HUDEP-2 (cell line): ENCODE data around the gene SPHKAP.
"Not testable (repeated sequence)": the region's sequence is repeated elsewhere in the genome, so short reads cannot be mapped to it uniquely, and the experiment has no call there.

Source experiments
- DNase-seq, 76 experiments: peaks; one replicate each; lab custom pipeline; 2025; ENCODE audit not compliant: unreplicated experiment in 76 of 76; lab: John Stamatoyannopoulos, UW

The SPHKAP gene, protein sequence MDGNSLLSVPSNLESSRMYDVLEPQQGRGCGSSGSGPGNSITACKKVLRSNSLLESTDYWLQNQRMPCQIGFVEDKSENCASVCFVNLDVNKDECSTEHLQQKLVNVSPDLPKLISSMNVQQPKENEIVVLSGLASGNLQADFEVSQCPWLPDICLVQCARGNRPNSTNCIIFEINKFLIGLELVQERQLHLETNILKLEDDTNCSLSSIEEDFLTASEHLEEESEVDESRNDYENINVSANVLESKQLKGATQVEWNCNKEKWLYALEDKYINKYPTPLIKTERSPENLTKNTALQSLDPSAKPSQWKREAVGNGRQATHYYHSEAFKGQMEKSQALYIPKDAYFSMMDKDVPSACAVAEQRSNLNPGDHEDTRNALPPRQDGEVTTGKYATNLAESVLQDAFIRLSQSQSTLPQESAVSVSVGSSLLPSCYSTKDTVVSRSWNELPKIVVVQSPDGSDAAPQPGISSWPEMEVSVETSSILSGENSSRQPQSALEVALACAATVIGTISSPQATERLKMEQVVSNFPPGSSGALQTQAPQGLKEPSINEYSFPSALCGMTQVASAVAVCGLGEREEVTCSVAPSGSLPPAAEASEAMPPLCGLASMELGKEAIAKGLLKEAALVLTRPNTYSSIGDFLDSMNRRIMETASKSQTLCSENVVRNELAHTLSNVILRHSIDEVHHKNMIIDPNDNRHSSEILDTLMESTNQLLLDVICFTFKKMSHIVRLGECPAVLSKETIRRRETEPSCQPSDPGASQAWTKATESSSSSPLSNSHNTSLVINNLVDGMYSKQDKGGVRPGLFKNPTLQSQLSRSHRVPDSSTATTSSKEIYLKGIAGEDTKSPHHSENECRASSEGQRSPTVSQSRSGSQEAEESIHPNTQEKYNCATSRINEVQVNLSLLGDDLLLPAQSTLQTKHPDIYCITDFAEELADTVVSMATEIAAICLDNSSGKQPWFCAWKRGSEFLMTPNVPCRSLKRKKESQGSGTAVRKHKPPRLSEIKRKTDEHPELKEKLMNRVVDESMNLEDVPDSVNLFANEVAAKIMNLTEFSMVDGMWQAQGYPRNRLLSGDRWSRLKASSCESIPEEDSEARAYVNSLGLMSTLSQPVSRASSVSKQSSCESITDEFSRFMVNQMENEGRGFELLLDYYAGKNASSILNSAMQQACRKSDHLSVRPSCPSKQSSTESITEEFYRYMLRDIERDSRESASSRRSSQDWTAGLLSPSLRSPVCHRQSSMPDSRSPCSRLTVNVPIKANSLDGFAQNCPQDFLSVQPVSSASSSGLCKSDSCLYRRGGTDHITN (N-terminal part only)

DNA sequence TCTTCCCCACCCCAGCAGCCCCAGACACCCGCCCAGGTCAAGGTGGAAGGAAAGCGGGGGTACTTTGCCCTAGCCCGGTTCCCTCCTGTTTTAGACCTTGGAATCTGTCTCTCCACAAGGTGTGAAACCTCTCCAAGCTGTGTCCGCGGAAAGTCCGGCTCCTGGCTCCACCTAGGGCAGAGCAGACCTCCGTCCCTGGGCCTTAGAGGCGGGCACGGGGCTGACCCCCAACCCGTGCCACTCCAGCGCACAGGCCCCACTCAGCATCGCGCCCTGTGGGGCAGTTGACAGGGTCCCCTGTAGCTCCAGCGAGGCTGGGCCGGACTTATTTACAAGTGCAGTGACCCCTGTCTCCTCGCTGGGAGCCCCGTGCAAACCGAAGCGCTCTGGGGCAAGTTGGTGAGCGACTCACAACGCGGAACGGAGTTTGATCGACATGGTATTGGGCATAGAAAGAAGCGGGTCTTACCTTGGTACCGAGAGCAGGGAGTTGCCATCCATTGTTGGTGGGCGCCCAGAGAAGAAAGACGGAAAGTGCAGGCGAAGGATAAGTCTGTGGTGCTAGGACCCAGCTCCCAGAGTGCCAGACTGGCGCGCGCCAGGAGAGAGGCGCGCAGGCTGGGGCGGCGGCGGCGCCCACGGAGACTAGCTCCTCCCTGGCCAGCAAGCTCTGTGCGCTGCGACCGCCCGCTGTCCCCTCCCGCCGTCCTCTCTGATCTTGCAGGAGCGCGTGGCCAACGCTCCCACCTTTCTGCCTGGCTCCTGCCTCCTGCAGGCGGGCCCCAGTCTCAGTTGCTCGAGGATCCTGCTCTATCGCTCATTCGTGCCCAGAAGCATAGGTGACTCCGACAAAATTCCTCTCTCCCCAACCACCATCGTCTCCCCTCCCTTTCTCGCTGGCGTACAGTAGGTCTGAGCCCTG, at the start of gene SPHKAP:
TSS of gene SPHKAP (minus strand) at position 590 of the 922 bp plus-strand sequence. CDS start at position 501, 89 bp downstream.
- no peak for DNase-seq

DNA sequence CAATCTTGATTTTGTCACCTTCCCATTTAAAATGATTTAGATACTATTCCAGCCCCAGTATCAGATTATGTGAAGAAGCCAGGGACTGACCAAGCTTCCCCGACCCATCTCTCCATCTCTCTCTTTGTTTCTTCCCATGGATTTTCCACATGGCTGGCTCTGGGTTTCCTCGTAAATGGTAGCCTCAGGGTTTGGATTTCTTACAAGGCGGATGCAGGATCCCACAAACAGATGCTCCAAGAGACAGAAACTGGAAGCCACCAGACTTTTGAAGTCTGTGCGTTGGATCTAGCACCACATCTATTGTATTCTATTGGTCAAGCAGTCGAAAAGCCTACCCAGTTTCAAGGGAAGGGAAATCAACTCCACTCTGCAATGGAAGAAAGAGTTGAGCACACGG, 46.0 kb upstream of the SPHKAP start:
- DNase-seq = no peak

DNA sequence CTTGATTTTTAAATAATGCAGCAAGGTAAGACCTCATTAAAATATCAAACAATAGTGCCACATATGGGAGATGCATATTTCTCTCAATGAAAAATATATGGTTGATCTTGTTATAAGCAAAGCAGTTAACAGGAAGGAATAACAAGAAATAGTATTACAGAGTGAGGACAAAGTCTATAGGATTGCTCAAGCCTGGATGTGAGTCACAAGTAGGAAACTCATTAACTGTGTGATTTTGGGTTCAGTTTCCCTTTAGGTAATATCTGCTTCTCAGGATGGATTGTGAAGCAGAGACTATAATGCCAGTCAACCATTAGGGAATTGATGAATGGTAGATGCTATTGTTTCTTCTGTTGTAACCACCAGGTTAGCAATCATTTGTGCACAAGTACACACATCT, 42.9 kb upstream of the SPHKAP start:
- DNase-seq = no peak

DNA sequence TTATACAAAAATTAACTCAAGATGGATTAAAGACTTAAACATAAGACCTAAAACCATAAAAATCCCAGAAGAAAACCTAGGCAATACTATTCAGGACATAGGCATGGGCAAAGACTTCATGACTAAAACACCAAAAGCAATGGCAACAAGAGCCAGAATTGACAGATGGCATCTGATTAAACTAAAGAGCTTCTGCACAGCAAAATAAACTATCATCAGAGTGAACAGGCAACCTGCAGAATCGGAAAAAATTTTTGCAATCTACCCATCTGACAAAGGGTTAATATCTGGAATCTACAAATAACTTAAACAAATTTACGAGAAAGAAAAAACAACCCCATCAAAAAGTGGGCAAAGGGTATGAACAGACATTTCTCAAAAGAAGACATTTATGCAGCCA, 37.1 kb upstream of the SPHKAP start:
- DNase-seq = not testable (repeated sequence)

DNA sequence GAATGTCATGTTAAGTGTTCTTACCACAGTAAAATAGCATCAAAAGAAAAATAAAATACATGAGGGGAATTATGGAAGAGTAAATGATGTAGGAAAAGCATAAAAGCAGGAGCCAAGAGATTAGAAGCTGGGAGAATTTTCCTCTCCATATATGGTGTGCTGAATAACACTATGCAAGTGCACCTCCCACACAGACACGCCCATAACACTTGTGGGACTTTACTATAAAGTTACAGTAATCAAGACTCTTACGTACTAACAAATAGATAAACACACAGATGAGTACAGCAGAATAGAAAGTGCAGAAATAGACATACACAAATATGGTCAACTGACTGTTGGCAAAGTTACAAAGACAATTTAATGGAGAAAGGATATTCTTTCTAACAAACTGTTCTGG, 16.0 kb upstream of the SPHKAP start:
- DNase-seq = no peak

DNA sequence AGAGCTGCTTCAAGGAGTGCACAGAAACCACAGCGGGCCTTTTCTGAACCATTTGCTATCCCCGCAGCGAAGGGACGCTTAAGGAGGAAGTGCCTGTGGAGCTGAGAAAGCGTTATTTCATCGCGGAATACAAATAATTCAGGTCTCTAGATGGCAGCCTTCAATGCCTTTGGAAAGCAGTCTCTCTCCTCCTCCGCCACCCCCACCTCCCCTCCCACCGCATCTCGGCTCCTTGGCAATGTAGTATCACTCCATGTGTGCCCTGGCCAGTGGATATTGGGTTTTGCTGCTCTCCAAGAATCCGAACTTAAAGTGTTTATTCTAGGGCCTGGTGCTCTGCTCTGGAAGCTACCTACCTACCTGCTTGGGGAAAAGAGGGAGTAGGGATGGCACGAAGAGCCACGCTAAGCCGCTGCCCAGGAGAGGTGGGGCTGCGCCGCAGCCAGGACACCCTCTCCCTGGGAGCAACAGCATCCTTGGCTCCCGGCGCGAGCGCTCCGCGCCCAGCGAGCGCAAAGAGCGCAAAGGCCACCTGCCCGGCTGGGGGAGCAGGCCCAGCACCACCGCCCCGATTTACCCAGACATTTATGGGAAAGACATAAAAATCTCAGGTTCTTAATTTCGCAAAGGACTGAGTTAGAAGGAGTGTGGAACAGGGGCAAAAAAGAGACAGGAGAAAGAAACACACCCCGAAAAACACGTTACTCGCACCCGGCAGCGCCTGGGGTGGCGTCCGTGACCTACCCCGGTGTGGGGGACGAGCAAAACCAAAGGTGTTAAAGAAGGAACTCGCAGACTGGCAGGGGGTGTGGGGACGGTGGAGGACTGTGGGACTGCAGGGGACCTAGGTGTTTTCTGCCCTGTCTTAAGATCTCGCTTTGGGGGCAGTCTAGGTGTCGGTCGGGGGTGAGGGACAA, 1.0 kb downstream of the SPHKAP start:
- DNase-seq = no peak

DNA sequence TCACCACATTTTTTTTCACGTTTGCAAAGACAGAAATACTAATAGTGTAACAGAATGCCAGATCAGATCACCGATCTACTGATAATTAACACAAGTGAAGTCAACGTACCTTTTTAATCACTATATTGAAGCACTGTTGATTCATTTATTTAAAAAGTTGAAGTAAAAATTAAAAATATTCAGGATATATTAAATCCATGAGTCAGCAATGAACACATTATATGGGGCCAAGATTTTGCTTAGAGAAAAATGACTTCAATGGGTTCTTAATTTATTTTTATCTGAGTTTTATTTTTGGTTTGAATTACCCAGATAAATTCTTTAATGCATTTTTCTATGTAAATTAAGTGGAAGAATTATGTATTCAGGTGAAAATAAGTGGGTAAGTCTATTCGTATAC, 14.2 kb downstream of the SPHKAP start:
- DNase-seq = no peak

DNA sequence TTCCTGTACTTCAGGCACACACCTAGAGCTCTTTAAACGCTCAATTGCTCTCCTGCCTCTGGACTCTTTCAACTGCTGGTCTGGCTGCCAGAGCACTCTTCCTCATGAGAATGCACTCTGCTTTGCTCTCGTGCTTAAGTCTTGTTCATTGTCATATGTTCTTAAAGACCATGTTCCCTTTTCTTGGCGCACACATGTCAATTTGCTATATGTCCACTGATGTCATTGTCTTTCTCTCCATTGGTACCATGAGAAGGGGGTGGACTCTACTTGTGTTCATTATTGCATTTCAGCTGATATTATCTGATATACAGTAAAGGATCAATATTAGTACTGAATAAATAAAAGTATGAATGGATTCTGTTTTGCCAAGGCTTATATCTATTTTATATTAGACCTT, 16.8 kb downstream of the SPHKAP start:
- no peak for DNase-seq

DNA sequence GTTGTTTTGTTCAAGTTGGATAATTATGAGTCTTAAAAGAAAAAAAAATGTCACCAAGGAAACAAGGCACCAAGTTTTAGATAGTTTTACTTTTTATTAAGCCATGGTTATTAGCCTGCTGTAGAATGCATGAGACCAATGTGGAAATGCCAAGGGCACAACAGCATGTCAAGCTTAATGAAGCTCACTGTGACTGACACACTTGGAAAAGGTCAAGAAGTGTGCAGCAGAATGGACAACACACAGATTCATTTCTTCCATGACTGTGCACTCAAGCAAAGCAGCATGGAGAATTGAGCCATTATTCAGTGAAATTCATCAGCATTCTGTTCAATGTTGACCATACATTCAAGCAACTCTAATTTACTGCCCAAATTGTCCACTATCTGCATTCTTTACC, 23.6 kb downstream of the SPHKAP start:
- DNase-seq = no peak

DNA sequence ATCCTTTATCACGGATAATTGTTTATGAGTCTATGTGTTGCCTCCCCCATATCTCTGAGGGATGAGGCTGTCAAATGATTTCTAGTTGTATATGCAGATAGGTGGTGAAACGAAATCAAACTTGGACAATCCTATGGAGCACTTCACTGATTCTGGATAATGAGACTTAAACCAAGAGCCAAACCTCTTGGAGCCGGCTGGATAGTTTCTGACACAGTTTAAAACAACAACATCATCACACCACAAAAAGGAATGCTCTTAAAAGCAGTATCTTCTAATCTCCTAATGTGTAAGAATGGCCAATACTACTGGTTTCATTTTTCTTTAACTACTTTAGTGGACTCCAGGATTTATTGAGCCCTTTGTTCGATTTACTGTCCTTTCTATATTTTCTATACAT, 36.5 kb downstream of the SPHKAP start:
- DNase-seq = no peak

DNA sequence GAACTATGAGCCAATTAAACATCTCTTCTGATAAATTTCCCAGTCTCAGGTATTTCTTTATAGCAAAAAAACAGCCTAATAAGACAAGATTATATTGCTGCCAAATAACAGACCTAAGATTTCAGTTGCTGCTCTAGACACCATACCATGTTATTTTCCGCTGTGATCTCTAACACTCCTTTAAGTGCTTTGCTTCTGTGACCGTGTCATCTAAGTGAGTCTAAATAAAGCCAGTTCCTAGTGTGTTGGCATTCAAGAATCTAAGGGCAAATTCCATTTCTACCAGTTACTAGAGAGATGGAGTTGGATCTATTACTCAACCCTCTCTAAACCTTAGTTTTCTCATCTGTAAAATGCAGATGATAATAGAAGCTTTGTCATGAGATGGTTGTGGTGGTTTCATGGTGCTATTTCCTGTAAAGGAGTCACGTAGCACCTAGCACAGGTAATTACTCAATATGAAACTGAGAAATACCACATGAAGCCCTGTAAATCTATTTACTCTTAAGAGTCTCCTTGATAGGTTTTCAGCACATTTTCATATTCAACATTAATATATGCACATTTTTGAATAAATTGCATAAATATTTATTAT, 40.5 kb downstream of the SPHKAP start:
- DNase-seq = no peak

DNA sequence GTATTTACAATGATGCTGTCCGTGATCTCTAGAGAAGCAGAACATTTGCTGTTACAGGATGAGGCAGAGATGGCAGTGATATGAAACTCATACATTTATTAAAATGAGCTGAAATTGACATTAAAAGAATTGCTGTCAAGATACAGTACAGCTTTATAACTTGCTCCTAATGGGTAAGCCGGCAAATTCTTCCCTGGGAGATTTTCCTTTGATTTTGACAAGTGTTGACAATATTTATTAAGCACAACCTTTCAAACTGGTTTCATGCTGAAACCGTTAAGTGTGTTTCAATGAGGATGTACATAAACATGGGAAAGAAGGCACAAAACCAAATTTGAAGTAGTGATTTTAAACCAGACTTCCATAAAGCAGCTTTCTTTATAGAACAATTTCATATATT, 45.5 kb downstream of the SPHKAP start:
- DNase-seq = no peak

DNA sequence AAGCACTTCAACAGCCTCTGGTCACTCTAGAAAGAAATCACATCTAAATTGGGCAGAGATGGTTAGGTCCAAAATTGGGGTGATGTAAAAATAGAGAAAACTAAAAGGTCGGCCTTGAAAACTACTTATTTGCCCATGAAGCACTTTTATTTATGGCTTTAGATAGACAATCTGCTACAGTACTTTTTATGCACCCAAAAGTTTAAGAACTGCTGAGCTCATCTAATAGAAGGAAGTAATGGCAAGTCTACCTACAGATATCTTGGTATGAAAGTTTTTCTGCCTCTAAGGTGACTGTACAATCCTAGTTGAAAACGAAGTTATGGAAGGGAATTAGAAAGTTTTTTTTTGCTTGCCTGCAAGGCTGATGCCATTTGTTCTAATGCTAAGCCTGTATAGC, 46.2 kb downstream of the SPHKAP start:
- DNase-seq = no peak

DNA sequence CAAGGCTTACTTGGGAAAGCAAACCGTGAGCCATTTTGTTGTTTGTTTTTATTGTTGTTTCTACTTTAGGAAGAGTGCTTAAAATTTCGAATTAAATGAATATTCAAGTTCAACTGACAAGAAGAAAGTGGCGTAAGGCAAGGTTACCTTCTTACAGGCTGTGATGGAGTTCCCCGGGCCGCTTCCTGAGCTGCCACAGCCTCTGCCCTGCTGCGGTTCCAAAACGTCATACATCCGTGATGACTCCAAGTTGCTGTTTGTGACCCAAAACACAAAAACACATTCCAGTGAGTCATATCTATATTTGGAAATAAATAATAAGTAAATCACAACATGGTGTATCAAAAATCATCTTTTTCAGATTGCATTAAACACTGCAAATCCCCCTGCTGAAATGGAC, 49.7 kb downstream of the SPHKAP start:
- no peak for DNase-seq

DNA sequence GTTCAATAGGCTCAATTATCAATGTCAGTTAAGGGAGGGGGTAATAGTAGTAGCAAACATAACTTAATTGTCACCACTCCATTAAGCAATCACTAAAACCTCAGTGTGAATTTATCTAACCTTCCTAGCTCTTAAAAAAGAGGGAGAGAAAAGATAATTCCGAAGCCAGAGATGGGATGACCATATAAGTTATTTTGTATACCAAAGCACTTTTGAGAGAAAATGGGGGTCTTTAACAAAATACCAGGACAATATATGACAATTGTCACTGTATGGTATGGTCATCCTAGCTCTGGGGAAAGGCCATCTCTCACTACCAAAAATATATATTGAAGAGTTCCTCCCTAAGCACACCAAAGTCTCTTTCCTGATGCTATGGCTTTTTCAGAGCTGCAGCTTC, 55.1 kb downstream of the SPHKAP start:
- DNase-seq = no peak

DNA sequence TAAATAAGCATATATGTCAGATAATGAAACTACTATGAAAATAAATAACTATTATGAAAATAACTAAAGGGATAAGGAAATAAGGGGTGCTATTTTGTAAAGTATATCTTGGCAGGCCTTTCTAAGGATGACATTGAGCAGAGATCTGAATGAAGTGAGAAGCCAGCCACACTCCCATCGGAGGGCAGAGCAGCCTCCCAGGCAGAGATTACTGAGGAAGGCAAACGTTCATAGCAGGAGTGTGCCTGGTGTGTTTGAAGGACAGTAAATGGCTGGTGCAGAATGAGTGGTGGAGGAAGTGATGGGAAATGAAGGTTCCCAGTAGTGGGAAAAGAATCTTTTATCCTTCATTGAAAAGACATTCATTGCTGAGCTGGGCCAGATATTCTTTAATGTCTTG, 62.5 kb downstream of the SPHKAP start:
- DNase-seq = no peak

DNA sequence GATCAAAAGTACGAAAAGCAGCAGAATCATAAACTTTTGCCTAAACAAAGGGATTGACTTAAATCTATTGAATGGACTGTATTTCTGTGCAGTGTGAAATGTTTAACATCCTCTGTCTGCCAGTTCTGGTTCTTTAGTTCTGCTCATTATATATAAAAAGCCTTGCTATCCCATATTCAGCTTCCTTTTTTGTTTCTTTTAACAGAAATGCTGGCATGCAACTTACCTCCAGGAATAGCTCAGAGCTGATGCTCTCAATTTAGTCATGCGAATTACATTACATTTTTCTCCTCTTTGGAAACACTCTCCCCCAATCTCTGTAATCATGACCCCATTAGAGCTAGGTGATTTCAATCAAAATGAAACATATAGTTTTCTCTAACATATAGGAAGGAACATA, 73.6 kb downstream of the SPHKAP start:
- DNase-seq = no peak

DNA sequence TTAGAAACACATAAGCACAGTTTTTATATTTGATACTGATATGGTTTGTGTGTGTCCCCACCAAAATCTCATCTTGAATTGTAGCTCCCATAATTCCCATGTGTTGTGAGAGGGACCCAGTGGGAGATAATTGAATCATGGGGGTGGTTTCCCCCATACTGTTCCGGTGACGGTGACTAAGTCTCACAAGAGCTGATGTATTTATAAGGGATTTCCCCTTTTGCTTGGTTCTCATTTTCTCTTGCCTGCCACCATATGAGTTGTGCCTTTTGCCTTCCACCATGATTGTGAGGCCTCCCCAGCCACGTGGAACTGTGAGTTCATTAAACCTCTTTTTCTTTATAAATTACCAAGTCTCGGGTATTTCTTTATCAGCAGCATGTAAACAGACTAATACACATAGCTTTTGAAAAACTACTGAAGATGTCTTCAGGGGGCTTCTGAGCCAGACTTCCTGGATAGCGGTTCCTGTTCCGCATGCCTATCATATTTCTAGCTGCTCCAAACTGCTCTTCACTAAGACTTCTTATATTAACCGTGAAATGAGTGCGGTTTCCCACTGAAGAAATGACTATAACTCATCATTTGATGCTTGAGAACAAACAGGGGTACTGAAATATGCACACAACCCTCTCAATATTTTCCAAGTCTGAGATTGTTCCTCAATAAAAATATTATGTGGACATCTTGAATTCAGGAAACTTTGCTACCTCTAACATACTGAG, 75.8 kb downstream of the SPHKAP start:
- no peak for DNase-seq
